ENCODE measurements around the gene TPMT. TPM values are rescaled to one million over a fixed set of nuclear protein-coding genes. Genes with fewer than 3 reads are reported as not detected.
"Not testable (repeated sequence)": the region's sequence is repeated elsewhere in the genome, so short reads cannot be mapped to it uniquely, and the experiment has no call there.

TPMT gene
- total RNA-seq: 12.2 TPM
- long read RNA-seq, transcript TPMT-201 (9 exons, 3,181 nt): major isoform, 35 of 41 reads
- long read RNA-seq, partial matches to known transcripts: 3 of 41 reads
- long read RNA-seq, other reads (novel, unspliced or antisense): 3 of 41 reads

- intact Hi-C loops (cut with DNase I): no loop called here
These were observed at the start of gene TPMT for GRCh38 chr6:18154507-18155149. TPMT (minus strand) TSS chr6:18155077; CDS start chr6:18149127, 5,950 bp downstream.

GRCh38 chr6:18203786-18204185 lies 48.9 kb upstream of the TPMT start:
- ATAC-seq (ENCODE audit: poor library complexity): no peak
- DNase-seq: no peak
- intact Hi-C loops (cut with DNase I): no loop called here

More at GRCh38 chr6:18154507-18155149, at the start of gene TPMT:
- ATAC-seq (ENCODE audit: poor library complexity) (peak; percentile 26), DNase-seq (no peak)

DNA sequence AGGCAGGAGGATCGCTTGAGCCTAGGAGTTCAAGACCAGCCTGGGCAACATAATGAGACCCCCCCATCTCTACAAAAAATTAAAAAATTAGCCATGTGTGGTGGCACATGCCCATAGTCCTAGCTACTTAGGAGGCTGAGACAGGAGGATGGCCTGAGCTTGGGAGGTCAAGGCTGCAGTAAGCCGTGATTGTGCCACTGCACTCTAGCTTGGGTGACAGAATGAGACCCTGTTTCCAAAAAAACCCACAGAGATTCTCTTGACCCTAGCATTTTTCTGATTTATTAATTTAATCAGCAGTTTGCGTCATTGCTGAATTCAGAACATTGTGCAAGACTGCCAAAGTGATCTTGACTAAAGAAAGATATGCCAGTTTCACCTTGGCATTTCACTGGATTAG lies 37.1 kb upstream of the TPMT start:
- ATAC-seq (ENCODE audit: poor library complexity) (no peak), DNase-seq (no peak)
- intact Hi-C loops (cut with DNase I): no loop called here

GRCh38 chr6:18189196-18189595 lies 34.3 kb upstream of the TPMT start:
- intact Hi-C loops (cut with DNase I): no loop called here
- ATAC-seq (ENCODE audit: poor library complexity) (no peak), DNase-seq (no peak)

DNA sequence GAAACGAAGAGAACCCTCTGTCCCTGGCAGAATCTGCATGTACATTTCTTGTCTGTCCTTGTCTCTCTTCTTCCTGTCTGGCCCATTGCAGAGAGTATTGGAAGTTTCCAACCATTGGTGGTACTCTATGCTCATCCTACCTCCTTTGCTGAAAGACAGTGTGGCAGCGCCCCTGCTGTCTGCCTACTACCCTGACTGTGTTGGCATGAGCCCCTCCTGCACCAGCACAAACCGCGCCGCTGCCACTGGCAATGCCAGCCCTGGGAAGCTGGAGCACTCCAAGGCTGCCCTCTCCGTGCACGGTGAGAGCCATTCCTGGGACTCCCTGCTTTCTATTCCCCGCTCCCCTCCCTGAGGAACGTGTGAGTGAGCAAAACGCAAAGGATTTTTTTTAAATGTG lies 32.8 kb upstream of the TPMT start:
- DNase-seq (no peak), ATAC-seq (ENCODE audit: poor library complexity) (no peak)
- intact Hi-C loops (cut with DNase I): no loop called here

- ATAC-seq (ENCODE audit: poor library complexity) (no peak), DNase-seq (no peak)
- intact Hi-C loops (cut with DNase I): no loop called here
These were observed 31.8 kb upstream of the TPMT start for GRCh38 chr6:18186540-18187250.

DNA sequence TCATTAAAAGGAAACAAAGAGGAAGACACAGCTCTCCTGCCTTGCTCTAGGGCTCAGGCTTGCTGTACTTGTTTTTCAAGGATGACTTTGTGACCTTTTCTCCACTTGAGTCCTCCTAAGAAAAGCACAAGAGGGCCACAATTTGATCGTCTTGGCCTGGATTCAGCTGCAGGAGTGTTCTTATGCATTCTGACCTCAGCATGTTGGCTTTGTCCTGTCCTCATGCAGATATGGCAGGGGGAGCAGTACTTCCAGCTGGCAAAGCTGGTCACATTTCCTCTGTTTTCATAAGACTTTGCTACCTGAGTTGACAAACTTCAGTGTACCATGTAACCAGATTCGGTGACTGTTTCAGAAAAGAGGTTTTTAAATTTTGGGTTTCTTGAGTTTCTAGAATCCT lies 31.2 kb upstream of the TPMT start:
- ATAC-seq (ENCODE audit: poor library complexity): peak; percentile 60
- no peak for DNase-seq
- intact Hi-C loops (cut with DNase I): no loop called here

DNA sequence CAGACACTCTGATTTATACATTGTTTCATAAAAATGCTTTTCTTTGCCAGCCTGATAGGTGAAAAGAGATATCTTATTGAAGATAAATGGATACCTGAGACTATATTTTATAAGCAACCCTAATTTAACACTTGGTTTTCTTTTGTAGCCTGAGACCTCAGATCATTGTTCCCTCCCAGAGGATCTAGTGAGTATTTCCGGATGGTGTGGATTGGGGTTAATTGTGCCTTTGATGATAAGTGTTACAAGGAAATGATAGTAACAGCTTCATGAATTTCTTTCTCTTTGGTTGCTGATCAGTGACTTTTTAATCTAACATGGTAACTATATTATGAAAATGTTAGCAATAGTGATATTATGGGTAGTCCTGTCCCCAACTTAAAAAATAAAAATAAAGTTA lies 30.7 kb upstream of the TPMT start:
- DNase-seq (no peak), ATAC-seq (ENCODE audit: poor library complexity) (no peak)
- intact Hi-C loops (cut with DNase I): no loop called here

- DNase-seq: no peak
- ATAC-seq (ENCODE audit: poor library complexity): no peak
- intact Hi-C loops (cut with DNase I): no loop called here
These were observed 28.9 kb upstream of the TPMT start for GRCh38 chr6:18183766-18184165.

DNA sequence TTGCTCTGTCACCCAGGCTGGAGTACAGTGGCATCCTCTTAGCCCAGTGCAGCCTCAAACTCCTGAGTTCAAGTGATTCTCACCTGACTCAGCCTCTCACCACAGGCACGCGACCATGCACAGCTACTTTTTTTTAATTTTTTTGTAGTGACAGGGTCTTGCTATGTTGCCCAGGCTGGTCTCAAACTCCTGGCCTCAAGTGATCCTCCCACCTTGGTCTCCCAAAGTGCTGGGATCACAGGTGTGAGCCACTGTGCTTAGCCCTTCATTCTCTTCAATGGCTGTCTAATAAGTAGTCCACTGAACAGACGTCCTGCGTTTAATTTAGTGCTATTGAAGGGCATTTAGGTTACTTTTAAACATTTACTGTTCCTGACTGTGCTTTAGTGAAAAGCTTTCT lies 27.7 kb upstream of the TPMT start:
- ATAC-seq (ENCODE audit: poor library complexity) (no peak), DNase-seq (no peak)
- intact Hi-C loops (cut with DNase I): no loop called here

- DNase-seq: peak; percentile 50
- peak; percentile 74 for ATAC-seq (ENCODE audit: poor library complexity)
- intact Hi-C loops (cut with DNase I): no loop called here
These were observed 25.0 kb upstream of the TPMT start for GRCh38 chr6:18179770-18180356.

- intact Hi-C loops (cut with DNase I): no loop called here
- DNase-seq: no peak
- ATAC-seq (ENCODE audit: poor library complexity): no peak
These were observed 24.2 kb upstream of the TPMT start for GRCh38 chr6:18178960-18179615.

- intact Hi-C loops (cut with DNase I): no loop called here
These were observed 22.5 kb upstream of the TPMT start for GRCh38 chr6:18177286-18177965.

DNA sequence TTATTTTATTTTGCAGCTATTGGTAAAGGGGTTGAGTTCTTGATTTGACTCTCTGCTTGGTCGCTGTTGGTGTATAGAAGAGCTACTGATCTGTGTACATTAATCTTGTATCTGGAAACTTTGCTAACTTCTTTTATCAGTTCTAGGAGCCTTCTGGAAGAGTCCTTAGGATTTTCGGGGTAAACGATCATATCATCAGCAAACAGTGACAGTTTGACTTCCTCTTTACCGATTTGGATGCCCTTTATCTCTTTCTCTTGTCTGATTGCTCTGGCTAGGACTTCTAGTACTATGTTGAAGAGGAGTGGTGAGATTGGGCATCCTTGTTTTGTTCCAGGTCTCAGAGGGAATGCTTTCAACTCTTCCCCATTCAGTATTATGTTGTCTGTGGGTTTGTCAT lies 21.3 kb upstream of the TPMT start:
- intact Hi-C loops (cut with DNase I); ATAC-seq (ENCODE audit: poor library complexity); DNase-seq: not testable (repeated sequence)

More at GRCh38 chr6:18177286-18177965, 22.5 kb upstream of the TPMT start:
- no peak for DNase-seq
- no peak for ATAC-seq (ENCODE audit: poor library complexity)

DNA sequence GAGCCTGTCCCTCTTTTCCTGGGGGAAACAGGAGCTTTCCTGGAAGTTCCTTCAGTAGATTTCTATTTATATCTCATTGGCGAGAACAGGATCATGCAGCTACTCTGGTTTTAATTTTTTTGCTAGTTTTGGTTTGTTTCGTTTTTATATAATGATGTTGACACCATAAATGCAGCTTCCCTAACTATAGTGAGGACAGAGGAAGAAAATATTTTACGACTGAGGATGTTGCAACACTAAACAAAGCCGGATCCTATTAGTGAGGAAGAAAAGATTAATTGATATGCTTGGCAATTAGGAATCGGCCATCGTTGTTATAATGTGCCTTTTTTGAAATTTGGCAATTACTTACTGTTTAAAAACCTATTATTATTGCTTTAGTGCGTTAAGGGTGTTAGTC lies 17.0 kb upstream of the TPMT start:
- intact Hi-C loops (cut with DNase I): no loop called here

DNA sequence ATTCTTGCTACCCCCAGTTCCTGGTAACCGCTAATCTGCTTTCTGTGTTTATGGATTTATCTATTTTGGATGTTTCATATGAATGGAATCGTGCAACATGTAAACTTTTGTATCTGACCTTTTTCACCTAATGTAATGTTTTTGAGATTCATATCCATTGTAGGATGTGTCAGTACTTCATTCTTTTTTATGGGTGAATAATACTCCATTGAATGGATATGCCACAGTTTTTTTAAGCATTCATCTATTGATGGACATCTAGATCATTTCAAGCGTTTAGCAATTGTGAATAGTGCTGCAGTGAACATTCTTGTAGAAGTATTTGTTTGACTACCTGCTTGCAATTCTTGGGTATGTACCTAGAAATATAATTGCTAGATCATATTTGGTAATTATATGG lies 13.4 kb upstream of the TPMT start:
- DNase-seq (no peak), ATAC-seq (ENCODE audit: poor library complexity) (no peak)
- intact Hi-C loops (cut with DNase I): no loop called here

More for the DNA sequence above, 17.0 kb upstream of the TPMT start:
- ATAC-seq (ENCODE audit: poor library complexity) (peak; percentile 18), DNase-seq (no peak)

GRCh38 chr6:18166312-18167036 lies 11.6 kb upstream of the TPMT start:
- no peak for ATAC-seq (ENCODE audit: poor library complexity)
- no peak for DNase-seq
- intact Hi-C loops (cut with DNase I): no loop called here

DNA sequence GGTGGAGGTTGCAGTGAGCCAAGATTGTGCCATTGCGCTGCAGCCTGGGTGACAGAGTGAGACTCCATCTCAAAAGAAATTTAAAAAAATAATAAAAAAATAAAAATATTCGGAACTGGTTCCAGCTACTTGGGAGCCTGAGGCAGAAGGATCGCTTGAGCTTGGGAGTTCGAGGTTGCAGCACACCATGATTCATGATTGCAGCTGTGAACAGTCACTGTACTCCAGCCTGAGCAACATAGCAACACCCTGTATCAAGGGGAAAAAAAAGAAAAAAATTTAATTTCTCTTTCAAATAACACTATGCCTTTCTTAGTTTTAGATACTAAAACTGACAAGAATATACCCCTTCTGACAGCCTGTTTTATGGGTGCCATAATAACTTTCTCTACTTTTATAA lies 10.9 kb upstream of the TPMT start:
- intact Hi-C loops (cut with DNase I): no loop called here
- DNase-seq (no peak), ATAC-seq (ENCODE audit: poor library complexity) (no peak)
